Transverse colon (tissue), 4 donors: ENCODE results near the gene HECW1. TPM values are rescaled to one million over a fixed set of nuclear protein-coding genes. Genes with fewer than 3 reads are reported as not detected.

Source experiments
- DNase-seq: peaks from one replicate; pipeline ENCODE4 v3.0.0-alpha.2; 2019
- H3K27ac ChIP-seq, 4 donors: fragments of 200-600 bp; sonication (generic); 2 replicates each; pipeline ENCODE4 v1.5.1; 2016 to 2018; ENCODE audit warnings: inconsistent platforms in 4 of 4
- H3K27me3 ChIP-seq: fragments of 200-600 bp; sonication (generic); 2 replicates; pipeline ENCODE4 v1.5.1; 2017; ENCODE audit warnings: inconsistent platforms
- H3K36me3 ChIP-seq, 4 donors: fragments of 200-600 bp; sonication (generic); 2 replicates each; pipeline ENCODE4 v1.5.1; 2017 to 2019; ENCODE audit warnings: inconsistent platforms in 4 of 4
- H3K4me1 ChIP-seq, 4 donors: fragments of 200-600 bp; sonication (generic); 2 replicates each; pipeline ENCODE4 v1.5.1; 2017 to 2020; ENCODE audit warnings: inconsistent platforms in 4 of 4
- H3K4me3 ChIP-seq, 4 donors: fragments of 200-600 bp; sonication (generic); 1 replicate in 1 of 4; 2 replicates in 3 of 4; pipeline versions ENCODE4 v1.5.1 to v1.6.1; 2017 to 2019; ENCODE audit warnings: inconsistent platforms in 4 of 4
- H3K9me3 ChIP-seq, 2 donors: fragments of 200-600 bp; sonication (generic); 2 replicates each; pipeline ENCODE4 v1.5.1; 2017 to 2019; ENCODE audit warnings: inconsistent platforms in 2 of 2
- CTCF ChIP-seq, 5 experiments: fragments of 200-600 bp in 3 of 5; fragments of 450-650 bp in 2 of 5; sonication (generic) in 3 of 5; IDR thresholded peaks; 1 replicate in 2 of 5; 2 replicates in 3 of 5; pipeline ENCODE4 v1.5.1; 2016 to 2017; ENCODE audit warnings: antibody characterized with exemption in 5 of 5, inconsistent platforms in 3 of 5, mild to moderate bottlenecking in 2 of 5, moderate library complexity in 1 of 5
- EP300 ChIP-seq: sonication (generic); formaldehyde crosslinking; IDR thresholded peaks from one replicate; pipeline ENCODE4 v1.6.1; 2017; ENCODE audit warnings: antibody characterized with exemption, low read depth
- POLR2A ChIP-seq: fragments of 450-650 bp; IDR thresholded peaks from one replicate; pipeline ENCODE4 v1.6.1; 2016; ENCODE audit warnings: antibody characterized with exemption, mild to moderate bottlenecking, moderate library complexity
- POLR2AphosphoS5 ChIP-seq, 3 donors: sonication (generic); formaldehyde crosslinking; IDR thresholded peaks; one replicate each; pipeline ENCODE4 v1.6.1; 2016; ENCODE audit warnings: antibody characterized with exemption in 3 of 3
- WGBS, 2 donors: methylation state at CpG; one replicate each; pipeline ENCODE4 v1.1.5; 2018; ENCODE audit warnings: low coverage in 1 of 2; 5-methylcytosine and 5-hydroxymethylcytosine counted together
- in situ Hi-C, 4 donors: fragments of 200-750 bp; cut with MboI; loops; one replicate each; pipeline versions ENCODE4 v1.15.0 to v1.15.1; 2017; ENCODE audit warnings: low sequenced_read_pairs in 3 of 4, low pct_ligation_motif_present in 1 of 4, low pct_unique_long_range_greater_than_20kb in 1 of 4
- intact Hi-C: fragments of 100-400 bp; cut with DNase I; formaldehyde crosslinking; loops from one replicate; pipeline ENCODE4 v1.15.1; 2023; ENCODE audit warnings: low total_unique reads
- total RNA-seq, 4 donors: library from RNA; depleted of rRNA; stranded (reverse); fragments of >200 nt; gene quantifications; one replicate each; pipeline ENCODE4 v1.1.0, GENCODE V29; 2016

The HECW1 gene
- total RNA-seq, 4 donors from 2014 or later = 1.1 to 1.4 TPM; not detected in 2

- Histone ChIP-seq H3K4me1 (no peaks in the 10 kb centered on the region), H3K9me3 (no peaks in the 10 kb centered on the region), H3K36me3 (no peaks in the 10 kb centered on the region), H3K27me3 (no peaks in the 10 kb centered on the region), H3K27ac (no peak overlapping the region), H3K4me3 (no peak overlapping the region)
- intact Hi-C loops (no loop called here), in situ Hi-C loops (no loop called here)
- TF ChIP-seq POLR2A = no peak
- no peak for TF ChIP-seq CTCF (IDR thresholded peaks at IDR 0.05)
- no peak for TF ChIP-seq POLR2AphosphoS5 (IDR thresholded peaks at IDR 0.05)
- no peak for TF ChIP-seq EP300
- no peak for DNase-seq
- 81 to 93% methylated on average over 3 of the region's 3 CpGs for WGBS, 2 donors
Measured at GRCh38 chr7:43351683-43352082, 239.2 kb downstream of the HECW1 start.

- no peaks in the 10 kb centered on the region for H3K4me1 ChIP-seq
- DNase-seq = no peak
- H3K9me3 ChIP-seq = no peaks in the 10 kb centered on the region
- H3K27me3 ChIP-seq = no peaks in the 10 kb centered on the region
- WGBS, 2 donors = 64% methylated on average over 1 of the region's 1 CpG; no CpG with 5 or more reads in 1 of the 2 donors
- H3K4me3 ChIP-seq = no peak overlapping the region
- H3K27ac ChIP-seq = no peak overlapping the region
- in situ Hi-C loops (no loop called here), intact Hi-C loops (no loop called here)
- no peaks in the 10 kb centered on the region for H3K36me3 ChIP-seq
- TF ChIP-seq CTCF (IDR thresholded peaks at IDR 0.05) (no peak), POLR2A (no peak), EP300 (no peak), POLR2AphosphoS5 (IDR thresholded peaks at IDR 0.05) (no peak)
Measured at GRCh38 chr7:43353902-43354301, 241.5 kb downstream of the HECW1 start.

GRCh38 chr7:43362652-43363034 lies 250.2 kb downstream of the HECW1 start:
- H3K4me1 ChIP-seq = no peaks in the 10 kb centered on the region
- no peaks in the 10 kb centered on the region for H3K9me3 ChIP-seq
- H3K4me3 ChIP-seq = no peak overlapping the region
- no peaks in the 10 kb centered on the region for H3K36me3 ChIP-seq
- no peaks in the 10 kb centered on the region for H3K27me3 ChIP-seq
- no peak overlapping the region for H3K27ac ChIP-seq
- 38 to 43% methylated on average over 1 to 2 of the region's 2 CpGs for WGBS, 2 donors
- no peak for TF ChIP-seq POLR2AphosphoS5 (IDR thresholded peaks at IDR 0.05)
- no peak for TF ChIP-seq POLR2A
- TF ChIP-seq EP300 = no peak
- no peak for TF ChIP-seq CTCF (IDR thresholded peaks at IDR 0.05)
- intact Hi-C loops (no loop called here), in situ Hi-C loops (no loop called here)
- DNase-seq = no peak

GRCh38 chr7:43363035-43363791 lies 250.8 kb downstream of the HECW1 start:
- intact Hi-C loops = no loop called here
- H3K27me3 ChIP-seq = no peaks in the 10 kb centered on the region
- no peaks in the 10 kb centered on the region for H3K9me3 ChIP-seq
- in situ Hi-C loops = no loop called here
- no peaks in the 10 kb centered on the region for H3K4me1 ChIP-seq
- no peak overlapping the region for H3K4me3 ChIP-seq
- DNase-seq = no peak
- WGBS, 2 donors = 76% methylated on average over 6 of the region's 6 CpGs; no CpG with 5 or more reads in 1 of the 2 donors
- no peak for TF ChIP-seq EP300
- no peak for TF ChIP-seq CTCF (IDR thresholded peaks at IDR 0.05)
- TF ChIP-seq POLR2A = no peak
- TF ChIP-seq POLR2AphosphoS5 (IDR thresholded peaks at IDR 0.05) = peak in 1 of 3 donors; percentile 9
- H3K36me3 ChIP-seq = no peaks in the 10 kb centered on the region
- no peak overlapping the region for H3K27ac ChIP-seq
